Adrenal gland (tissue), 12 donors: ENCODE results near the gene ASB16. TPM values are rescaled to one million over a fixed set of nuclear protein-coding genes. Genes with fewer than 3 reads are reported as not detected.

ENCODE experiments used
- DNase-seq, 7 donors: peaks; one replicate each; pipeline ENCODE4 v3.0.0-alpha.2; 2019 to 2020
- H3K27ac ChIP-seq, 5 donors: fragments of 200-600 bp; sonication (generic) in 4 of 5; 1 replicate in 3 of 5; 2 replicates in 2 of 5; pipeline versions ENCODE4 v1.5.1 to v1.8.0; 2016 to 2020; ENCODE audit warnings: mild to moderate bottlenecking in 1 of 5
- H3K27me3 ChIP-seq: fragments of 200-600 bp; 2 replicates; pipeline ENCODE4 v1.8.0; 2021
- H3K36me3 ChIP-seq, 2 donors: fragments of 200-600 bp; replicated peaks in 1 of 2; 1 replicate in 1 of 2; 2 replicates in 1 of 2; pipeline versions ENCODE4 v1.5.1 to v1.8.0; 2018 to 2022
- H3K4me1 ChIP-seq, 2 donors: fragments of 200-600 bp; replicated peaks in 1 of 2; 1 replicate in 1 of 2; 2 replicates in 1 of 2; pipeline versions ENCODE4 v1.5.1 to v1.8.0; 2018 to 2021
- H3K4me3 ChIP-seq, 4 donors: fragments of 200-600 bp; sonication (generic) in 3 of 4; one replicate each; pipeline ENCODE4 v1.5.1; 2016 to 2018
- H3K9me3 ChIP-seq, 3 donors: fragments of 200-600 bp; sonication (generic) in 1 of 3; replicated peaks in 1 of 3; 1 replicate in 2 of 3; 2 replicates in 1 of 3; pipeline versions ENCODE4 v1.5.1 to v1.8.0; 2016 to 2021
- POLR2A ChIP-seq, 2 donors: fragments of 450-650 bp; IDR thresholded peaks; one replicate each; pipeline ENCODE4 v1.6.1; 2017; ENCODE audit warnings: antibody characterized with exemption in 2 of 2, mild to moderate bottlenecking in 2 of 2, moderate library complexity in 1 of 2
- WGBS, 4 donors: extraction: QIAGEN DNeasy Blood & Tissue Kit in 2 of 4; methylation state at CpG; one replicate each; pipeline versions ENCODE4 v1.1.5 to v1.1.7; 2013 to 2017; 5-methylcytosine and 5-hydroxymethylcytosine counted together
- intact Hi-C, 2 donors: fragments of 100-400 bp; cut with DNase I; formaldehyde crosslinking; loops; one replicate each; pipeline versions ENCODE4 v1.14.1 to v1.15.0; 2022 to 2023
- polyA plus RNA-seq, 3 donors: library from polyadenylated mRNA; stranded (reverse); fragments of 200-250 nt in 2 of 3; fragments of 350-450 nt in 1 of 3; fragmentation: Illumina TruSeq in 1 of 3; extraction: RNeasy Lipid Tissue Mini Kit (QIAGEN cat#74804) in 1 of 3; gene quantifications; one replicate each; pipeline ENCODE4 v1.2.3, GENCODE V29; 2013 to 2014
- total RNA-seq, 9 donors: library from RNA; depleted of rRNA in 4 of 9; stranded (reverse); fragments of >200 nt in 4 of 9; fragments of 120-200 nt in 1 of 9; fragmentation: NEBNext Ultra II Directional in 1 of 9; extraction: Animal tissue kit (Norgen Biotek cat#: 25700) in 1 of 9; gene quantifications; one replicate each; pipeline versions ENCODE4 v1.1.0 to v1.2.4, GENCODE V29; 2013 to 2023
- TF ChIP-seq, protein P1 (sequence below), 6 experiments: fragments of 450-650 bp in 4 of 6; fragments of 200-600 bp in 2 of 6; sonication (generic) in 1 of 6; IDR thresholded peaks; 1 replicate in 5 of 6; 2 replicates in 1 of 6; pipeline versions ENCODE4 v1.5.1 to v1.8.0; 2016 to 2021; ENCODE audit warnings: antibody characterized with exemption in 6 of 6, mild to moderate bottlenecking in 2 of 6, moderate library complexity in 1 of 6
- donor health status: healthy with polysubstance abuse.
- donor health status: Bipolar disorder and iron deficiency.
- donor health status: DM: yes; HTN: yes; CAD: no.
- donor health status: DM: no; HTN: no; CAD: no.
- donor health status: DM: no; HTN: no; CAD: no.
- donor health status: DM: yes; HTN: yes; CAD: no.

Gene ASB16
- total and polyA plus RNA-seq, 12 donors = 0.13 to 0.83 (median 0.39) TPM; not detected in 2

- intact Hi-C loops = loop anchor here in 1 of 2 donors (10.0 kb wide), 1 partner anchor 325 kb away; no protein-coding TSS in a partner anchor
- Histone ChIP-seq H3K27me3 (no peaks in the 10 kb centered on the region), H3K4me3 (peak within 1 kb of the TSS in 3 of 4 donors; percentile 65 to 90 (median 76)), H3K9me3 (no peaks in the 10 kb centered on the region), H3K36me3 (peaks cover 0 to 25% of the 10 kb centered on the region in 2 donors), H3K4me1 (peaks cover 22 to 32% of the 10 kb centered on the region in 2 donors), H3K27ac (peak within 1 kb of the TSS; percentile 86 to 96 (median 89))
- 0 to 1% (median 1%) methylated on average over 28 to 123 of the region's 126 CpGs; no CpG with 5 or more reads in 1 of the 4 donors for WGBS, 4 donors
- TF ChIP-seq, protein P1, sequence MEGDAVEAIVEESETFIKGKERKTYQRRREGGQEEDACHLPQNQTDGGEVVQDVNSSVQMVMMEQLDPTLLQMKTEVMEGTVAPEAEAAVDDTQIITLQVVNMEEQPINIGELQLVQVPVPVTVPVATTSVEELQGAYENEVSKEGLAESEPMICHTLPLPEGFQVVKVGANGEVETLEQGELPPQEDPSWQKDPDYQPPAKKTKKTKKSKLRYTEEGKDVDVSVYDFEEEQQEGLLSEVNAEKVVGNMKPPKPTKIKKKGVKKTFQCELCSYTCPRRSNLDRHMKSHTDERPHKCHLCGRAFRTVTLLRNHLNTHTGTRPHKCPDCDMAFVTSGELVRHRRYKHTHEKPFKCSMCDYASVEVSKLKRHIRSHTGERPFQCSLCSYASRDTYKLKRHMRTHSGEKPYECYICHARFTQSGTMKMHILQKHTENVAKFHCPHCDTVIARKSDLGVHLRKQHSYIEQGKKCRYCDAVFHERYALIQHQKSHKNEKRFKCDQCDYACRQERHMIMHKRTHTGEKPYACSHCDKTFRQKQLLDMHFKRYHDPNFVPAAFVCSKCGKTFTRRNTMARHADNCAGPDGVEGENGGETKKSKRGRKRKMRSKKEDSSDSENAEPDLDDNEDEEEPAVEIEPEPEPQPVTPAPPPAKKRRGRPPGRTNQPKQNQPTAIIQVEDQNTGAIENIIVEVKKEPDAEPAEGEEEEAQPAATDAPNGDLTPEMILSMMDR (IDR thresholded peaks at IDR 0.05) = no peak
- peak in 1 of 2 donors; percentile 37 for TF ChIP-seq POLR2A (IDR thresholded peaks at IDR 0.05)
- DNase-seq = peak; percentile 99 to 100 (median 99)
These were observed 29.3 kb downstream of the ASB16 start, which contains the start of gene ATXN7L3 for GRCh38 chr17:44199553-44200477. TSS of gene ATXN7L3 (minus strand) at chr17:44199884. CDS start at chr17:44198070, 1,814 bp downstream.

DNA sequence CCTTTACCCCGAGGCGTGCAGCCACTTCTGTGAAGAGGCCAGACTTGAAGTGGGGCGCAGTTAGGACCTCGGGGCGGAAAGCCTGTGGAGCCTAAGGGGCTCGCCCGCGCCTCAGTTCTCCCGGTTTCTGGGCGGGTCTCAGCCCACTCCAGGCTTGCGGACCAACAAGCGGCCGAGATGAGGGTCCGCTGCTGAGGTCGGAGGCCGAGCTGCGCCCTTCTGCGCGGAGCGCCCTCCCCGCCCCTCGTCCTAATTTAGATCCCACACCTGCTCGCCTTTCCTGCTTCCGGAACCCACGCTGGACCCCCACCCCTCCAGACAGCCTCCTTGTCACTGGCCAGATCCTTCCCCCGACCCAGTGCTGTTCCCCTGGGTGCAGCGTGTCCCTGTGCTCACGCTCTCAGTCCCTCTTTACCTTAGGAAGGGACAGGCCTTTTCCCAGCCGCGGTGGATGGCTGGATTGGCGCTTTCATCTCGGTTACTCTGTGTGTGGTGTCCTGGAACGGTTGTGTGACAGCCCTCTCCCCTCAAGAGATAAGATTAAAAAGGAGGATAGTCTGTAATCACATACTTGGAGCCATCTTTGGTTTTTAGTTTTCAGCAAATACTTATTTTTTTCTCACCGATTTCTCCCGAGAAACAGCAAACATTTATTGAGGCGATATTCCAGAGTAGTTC is 30.1 kb downstream of the ASB16 start:
- intact Hi-C loops = loop anchor here in 1 of 2 donors (10.0 kb wide), 1 partner anchor 324 kb away; no protein-coding TSS in a partner anchor
- Histone ChIP-seq H3K36me3 (peaks cover 0 to 17% of the 10 kb centered on the region in 2 donors), H3K27ac (peak overlapping the region; percentile 25 to 96 (median 89)), H3K4me3 (peak overlapping the region in 3 of 4 donors; percentile 57 to 76 (median 65)), H3K4me1 (peaks cover 22 to 32% of the 10 kb centered on the region in 2 donors), H3K27me3 (no peaks in the 10 kb centered on the region), H3K9me3 (no peaks in the 10 kb centered on the region)
- 5 to 15% (median 7%) methylated on average over 14 to 36 of the region's 36 CpGs for WGBS, 4 donors
- peak in 2 of 7 donors; percentile 36 to 53 for DNase-seq
- TF ChIP-seq, protein P1 (IDR thresholded peaks at IDR 0.05) = no peak
- TF ChIP-seq POLR2A (IDR thresholded peaks at IDR 0.05) = no peak

- H3K9me3 ChIP-seq = no peaks in the 10 kb centered on the region
- WGBS, 4 donors = 77 to 86% (median 81%) methylated on average over 4 of the region's 4 CpGs
- H3K4me3 ChIP-seq = no peak overlapping the region
- H3K27ac ChIP-seq = peak overlapping the region in 1 of 5 donors; percentile 4
- intact Hi-C loops = loop anchor here in 1 of 2 donors (10.0 kb wide), 1 partner anchor 322 kb away; no protein-coding TSS in a partner anchor
- H3K27me3 ChIP-seq = no peaks in the 10 kb centered on the region
- peaks cover 21 to 26% of the 10 kb centered on the region in 2 donors for H3K4me1 ChIP-seq
- TF ChIP-seq, protein P1 (IDR thresholded peaks at IDR 0.05) = no peak
- no peak for TF ChIP-seq POLR2A (IDR thresholded peaks at IDR 0.05)
- DNase-seq = no peak
- H3K36me3 ChIP-seq = peaks cover 0 to 15% of the 10 kb centered on the region in 2 donors
These were observed 32.3 kb downstream of the ASB16 start for GRCh38 chr17:44202756-44203155.
